ENCODE data around the gene CLCA2.

DNA sequence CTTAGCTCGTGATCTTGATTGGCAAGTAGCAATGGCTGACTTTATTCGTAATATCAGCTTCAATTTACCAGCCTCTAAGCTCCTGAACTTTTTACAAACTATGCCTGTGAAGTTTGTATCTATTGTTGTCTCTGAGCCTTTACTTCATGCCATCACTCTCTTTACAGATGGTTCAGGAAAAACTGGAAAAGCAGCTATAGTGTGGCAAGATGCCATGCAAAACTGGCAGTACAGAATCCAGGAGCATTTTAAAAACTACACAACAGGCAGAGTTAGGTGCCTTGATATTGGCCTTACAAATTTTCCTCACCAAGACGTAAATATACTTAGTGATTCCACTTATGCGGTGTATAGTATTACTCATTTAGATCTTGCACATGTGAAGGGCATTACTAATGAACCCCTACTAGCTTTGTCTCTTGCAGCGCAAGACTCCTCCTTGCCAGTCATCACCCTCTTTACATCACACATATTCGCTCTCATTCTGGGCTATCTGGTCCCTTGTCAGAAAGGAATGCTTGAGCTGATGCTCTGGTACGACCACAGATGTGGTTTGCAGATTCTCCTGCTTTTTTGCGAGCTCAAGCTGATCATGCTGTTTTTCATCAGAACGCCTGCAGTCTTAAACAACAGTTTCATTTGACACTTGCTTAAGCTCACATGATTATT is 81.1 kb downstream of the CLCA2 start:
- TF ChIP-seq CTCF (IDR thresholded peaks at IDR 0.05) (no peak), POLR2A (IDR thresholded peaks at IDR 0.05) (no peak)
